ENCODE measurements around the gene RBM17. TPM values are rescaled to one million over a fixed set of nuclear protein-coding genes. Genes with fewer than 3 reads are reported as not detected.
A peak's percentile ranks its signal among the peaks of the same experiment; 100 is the strongest.
"Not testable (repeated sequence)": the region's sequence is repeated elsewhere in the genome, so short reads cannot be mapped to it uniquely, and the experiment has no call there.

Gene RBM17
- total RNA-seq, 4 donors from 2014 or later = 64.4 to 163 (median 146) TPM

DNA sequence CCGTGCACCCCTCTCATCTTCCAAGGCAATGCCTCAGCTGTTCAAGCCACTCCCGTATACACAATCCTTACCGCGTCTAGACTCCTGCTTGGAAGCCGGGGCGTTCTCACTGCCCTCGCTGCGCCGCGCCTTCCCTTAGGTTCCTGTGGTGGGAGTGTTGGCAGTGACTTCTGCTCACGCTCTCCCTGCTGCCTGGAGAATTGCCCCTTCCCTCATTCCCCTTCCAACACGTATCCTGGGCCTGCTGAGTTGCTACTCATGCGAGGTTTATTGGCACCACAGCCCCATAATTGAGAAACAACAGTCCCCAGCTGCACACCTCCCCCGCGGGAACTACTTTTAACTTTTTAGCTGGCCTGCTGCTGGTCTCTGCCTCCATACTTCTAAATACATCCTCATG, 31.9 kb downstream of the RBM17 start:
- Histone ChIP-seq H3K9me3 (no peaks in the 10 kb centered on the region), H3K27me3 (no peaks in the 10 kb centered on the region), H3K4me1 (no peaks in the 10 kb centered on the region), H3K27ac (peak overlapping the region; percentile 50 to 78), H3K36me3 (no peaks in the 10 kb centered on the region), H3K4me3 (peak overlapping the region in 1 of 2 donors; percentile 6)
- intact Hi-C loops (cut with DNase I; ENCODE audit: low total_unique reads) = no loop called here
- TF ChIP-seq, protein P1, sequence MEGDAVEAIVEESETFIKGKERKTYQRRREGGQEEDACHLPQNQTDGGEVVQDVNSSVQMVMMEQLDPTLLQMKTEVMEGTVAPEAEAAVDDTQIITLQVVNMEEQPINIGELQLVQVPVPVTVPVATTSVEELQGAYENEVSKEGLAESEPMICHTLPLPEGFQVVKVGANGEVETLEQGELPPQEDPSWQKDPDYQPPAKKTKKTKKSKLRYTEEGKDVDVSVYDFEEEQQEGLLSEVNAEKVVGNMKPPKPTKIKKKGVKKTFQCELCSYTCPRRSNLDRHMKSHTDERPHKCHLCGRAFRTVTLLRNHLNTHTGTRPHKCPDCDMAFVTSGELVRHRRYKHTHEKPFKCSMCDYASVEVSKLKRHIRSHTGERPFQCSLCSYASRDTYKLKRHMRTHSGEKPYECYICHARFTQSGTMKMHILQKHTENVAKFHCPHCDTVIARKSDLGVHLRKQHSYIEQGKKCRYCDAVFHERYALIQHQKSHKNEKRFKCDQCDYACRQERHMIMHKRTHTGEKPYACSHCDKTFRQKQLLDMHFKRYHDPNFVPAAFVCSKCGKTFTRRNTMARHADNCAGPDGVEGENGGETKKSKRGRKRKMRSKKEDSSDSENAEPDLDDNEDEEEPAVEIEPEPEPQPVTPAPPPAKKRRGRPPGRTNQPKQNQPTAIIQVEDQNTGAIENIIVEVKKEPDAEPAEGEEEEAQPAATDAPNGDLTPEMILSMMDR (IDR thresholded peaks at IDR 0.05) = no peak
- no peak for TF ChIP-seq POLR2A (IDR thresholded peaks at IDR 0.05)
- DNase-seq = peak; percentile 71 to 72

DNA sequence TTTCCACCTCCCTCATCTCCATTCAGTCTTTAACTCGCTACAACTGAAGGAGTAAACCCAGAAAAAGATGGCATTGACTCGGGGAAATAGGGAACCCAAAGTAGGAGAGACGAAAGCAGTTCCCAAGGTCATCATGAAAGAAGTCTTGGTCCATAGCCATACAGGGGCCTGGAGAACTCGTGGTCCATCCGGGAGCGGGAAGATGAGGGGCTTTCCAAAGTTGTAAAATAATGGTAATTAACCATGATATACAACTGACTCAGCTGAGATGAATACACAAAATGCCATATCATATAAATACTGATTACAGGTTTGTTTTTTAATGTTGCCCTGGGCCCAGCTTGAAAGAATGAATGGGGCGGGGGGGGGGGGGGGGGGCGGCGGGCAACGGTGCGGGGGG, 32.3 kb downstream of the RBM17 start:
- H3K4me1 ChIP-seq = no peaks in the 10 kb centered on the region
- TF ChIP-seq POLR2A (IDR thresholded peaks at IDR 0.05) = no peak
- TF ChIP-seq, protein P1 (IDR thresholded peaks at IDR 0.05) = no peak
- H3K27ac ChIP-seq = peak overlapping the region; percentile 50 to 78
- no peaks in the 10 kb centered on the region for H3K9me3 ChIP-seq
- intact Hi-C loops (cut with DNase I; ENCODE audit: low total_unique reads) = no loop called here
- DNase-seq = no peak
- no peaks in the 10 kb centered on the region for H3K27me3 ChIP-seq
- H3K4me3 ChIP-seq = no peak overlapping the region
- H3K36me3 ChIP-seq = no peaks in the 10 kb centered on the region

DNA sequence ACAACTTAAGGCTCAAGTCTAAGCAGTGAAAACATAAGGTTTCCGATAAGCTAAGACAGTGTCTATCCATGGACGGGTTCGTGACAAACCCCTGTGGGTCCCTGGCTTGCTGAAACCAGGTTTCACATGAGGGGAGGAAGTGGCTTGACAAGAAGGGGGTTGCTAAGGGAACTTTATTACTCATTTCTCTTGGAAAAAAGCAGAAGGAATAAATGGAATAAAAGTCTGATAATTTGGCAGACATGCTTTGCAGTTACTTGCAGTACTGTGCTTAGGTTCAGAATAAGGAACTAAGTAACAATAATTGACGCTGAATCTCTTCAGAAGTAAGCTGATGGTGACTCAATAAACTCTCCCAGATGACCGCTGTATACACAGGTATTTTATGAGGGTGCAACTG, 34.7 kb downstream of the RBM17 start:
- H3K27ac ChIP-seq = no peak overlapping the region

DNA sequence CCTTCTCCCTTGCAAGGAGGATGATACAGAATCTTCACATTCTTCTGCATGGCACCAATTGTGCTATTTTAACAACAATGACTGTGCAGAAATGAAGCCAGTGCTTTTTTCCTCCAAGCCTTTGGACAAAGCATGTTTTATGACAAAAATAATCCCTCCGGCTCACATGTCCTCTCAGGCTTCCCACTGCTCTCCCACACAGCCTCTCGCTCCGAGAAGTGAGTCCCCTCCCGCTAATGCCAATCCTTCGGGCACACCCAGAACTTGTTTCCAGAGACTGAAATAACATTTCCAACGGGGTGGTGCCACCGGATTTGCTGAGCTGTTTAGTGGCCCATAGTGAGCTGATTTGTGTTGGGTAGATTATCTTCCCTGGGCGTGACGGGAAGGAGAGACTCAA, 35.8 kb downstream of the RBM17 start:
- TF ChIP-seq, protein P1 (IDR thresholded peaks at IDR 0.05) = no peak
- no peak for TF ChIP-seq POLR2A (IDR thresholded peaks at IDR 0.05)
- H3K27me3 ChIP-seq = no peaks in the 10 kb centered on the region
- no peak for DNase-seq
- intact Hi-C loops (cut with DNase I; ENCODE audit: low total_unique reads) = no loop called here
- H3K9me3 ChIP-seq = no peaks in the 10 kb centered on the region
- peak overlapping the region in 1 of 2 donors; percentile 10 for H3K27ac ChIP-seq
- no peaks in the 10 kb centered on the region for H3K4me1 ChIP-seq
- H3K4me3 ChIP-seq = no peak overlapping the region
- no peaks in the 10 kb centered on the region for H3K36me3 ChIP-seq

More for the DNA sequence above, 34.7 kb downstream of the RBM17 start:
- Histone ChIP-seq H3K36me3 (no peaks in the 10 kb centered on the region), H3K9me3 (no peaks in the 10 kb centered on the region), H3K4me3 (no peak overlapping the region), H3K27me3 (no peaks in the 10 kb centered on the region), H3K4me1 (no peaks in the 10 kb centered on the region)
- TF ChIP-seq POLR2A (IDR thresholded peaks at IDR 0.05) = no peak
- TF ChIP-seq, protein P1 (IDR thresholded peaks at IDR 0.05) = no peak
- intact Hi-C loops (cut with DNase I; ENCODE audit: low total_unique reads) = no loop called here
- no peak for DNase-seq

DNA sequence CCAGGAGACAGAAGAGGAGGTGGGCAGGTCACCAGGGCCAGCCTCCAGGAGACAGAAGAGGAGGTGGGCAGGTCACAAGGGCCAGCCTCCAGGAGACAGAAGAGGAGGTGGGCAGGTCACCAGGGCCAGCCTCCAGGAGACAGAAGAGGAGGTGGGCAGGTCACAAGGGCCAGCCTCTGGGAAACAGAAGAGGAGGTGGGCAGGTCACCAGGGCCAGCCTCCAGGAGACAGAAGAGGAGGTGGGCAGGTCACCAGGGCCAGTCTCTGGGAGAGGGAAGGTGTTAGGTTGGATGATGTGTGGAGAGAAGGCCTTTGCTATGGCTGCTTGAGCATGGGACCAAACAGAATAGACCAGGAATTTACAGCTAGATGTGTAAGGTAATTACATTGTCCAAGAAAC, 38.6 kb downstream of the RBM17 start:
- intact Hi-C loops (cut with DNase I; ENCODE audit: low total_unique reads); H3K36me3 ChIP-seq; H3K27me3 ChIP-seq; H3K9me3 ChIP-seq; H3K27ac ChIP-seq; H3K4me1 ChIP-seq; H3K4me3 ChIP-seq; DNase-seq: not testable (repeated sequence)

DNA sequence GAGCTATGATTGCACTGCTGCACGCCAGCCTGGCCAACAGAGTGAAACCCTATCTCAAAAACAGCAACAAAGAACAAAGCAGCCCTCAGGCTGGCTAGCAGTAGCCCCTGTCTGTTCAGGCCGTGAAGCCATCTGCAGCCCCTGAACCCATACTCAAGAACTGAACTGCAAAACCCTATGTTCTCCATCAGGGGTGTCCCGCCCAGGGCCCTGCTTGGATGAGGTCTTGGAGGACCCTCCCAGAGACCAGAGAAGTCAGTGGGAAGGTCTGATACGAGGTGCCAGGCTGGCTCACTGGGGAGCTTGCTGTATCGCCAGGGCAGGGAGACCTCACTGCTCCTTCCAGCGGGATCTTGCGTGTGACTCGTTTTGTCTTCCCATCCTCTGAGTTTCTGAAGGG, 39.3 kb downstream of the RBM17 start:
- no peak for DNase-seq
- Histone ChIP-seq H3K9me3 (no peaks in the 10 kb centered on the region), H3K36me3 (no peaks in the 10 kb centered on the region), H3K27ac (no peak overlapping the region), H3K4me1 (no peaks in the 10 kb centered on the region), H3K27me3 (no peaks in the 10 kb centered on the region), H3K4me3 (no peak overlapping the region)
- intact Hi-C loops (cut with DNase I; ENCODE audit: low total_unique reads) = no loop called here
- TF ChIP-seq, protein P1 (IDR thresholded peaks at IDR 0.05) = no peak
- no peak for TF ChIP-seq POLR2A (IDR thresholded peaks at IDR 0.05)
